Calu3 (cell line): Measurements from ENCODE around the gene TMEM267. TPM values are rescaled to one million over a fixed set of nuclear protein-coding genes. Genes with fewer than 3 reads are reported as not detected.

Source experiments
- BruUV-seq: library from RNA; stranded (reverse); fragments of 400-500 nt; replicated peaks from 2 replicates; lab custom pipeline; 2021; lab: Mats Ljungman, UMichigan
- CTCF ChIA-PET: fragments of 300-600 bp; sonication (Branson Sonifier 250); formaldehyde crosslinking; loops from one replicate; lab custom pipeline; 2022; ENCODE audit warnings: antibody characterized with exemption; lab: Charles Lee
- DNase-seq: peaks from one replicate; pipeline ENCODE4 v3.0.0; 2022
- H3K27ac Mint-ChIP-seq: one replicate; pipeline ENCODE4 v1.8.0; 2022; ENCODE audit warnings: mixed read lengths; ENCODE audit not compliant: unreplicated experiment
- H3K27me3 Mint-ChIP-seq: one replicate; pipeline ENCODE4 v1.8.0; 2022; ENCODE audit warnings: mixed read lengths; ENCODE audit not compliant: unreplicated experiment
- H3K36me3 Mint-ChIP-seq: one replicate; pipeline ENCODE4 v1.8.0; 2022; ENCODE audit warnings: mild to moderate bottlenecking, moderate library complexity, mixed read lengths; ENCODE audit not compliant: insufficient read depth, unreplicated experiment
- H3K4me1 Mint-ChIP-seq: one replicate; pipeline ENCODE4 v1.8.0; 2022; ENCODE audit warnings: mild to moderate bottlenecking, low read depth, mixed read lengths; ENCODE audit not compliant: unreplicated experiment
- H3K4me3 Mint-ChIP-seq: one replicate; pipeline ENCODE4 v1.8.0; 2022; ENCODE audit warnings: mild to moderate bottlenecking, low read depth, moderate library complexity, mixed read lengths; ENCODE audit not compliant: unreplicated experiment
- H3K9me3 Mint-ChIP-seq: one replicate; pipeline ENCODE4 v1.8.0; 2022; ENCODE audit warnings: low read depth, mixed read lengths; ENCODE audit not compliant: unreplicated experiment
- CTCF ChIP-seq: fragments of 200-600 bp; IDR thresholded peaks from one replicate; pipeline ENCODE4 v1.8.0; 2022; ENCODE audit warnings: antibody characterized with exemption; ENCODE audit not compliant: unreplicated experiment
- intact Hi-C: fragments of 100-400 bp; cut with micrococcal nuclease; formaldehyde crosslinking; loops from one replicate; pipeline ENCODE4 v1.10.0; 2022; ENCODE audit not compliant: unreplicated experiment
- total RNA-seq: library from RNA; stranded (reverse); gene quantifications from 2 replicates; pipeline ENCODE4 v1.2.3, GENCODE V29; 2022

Gene TMEM267
- total RNA-seq, 1 experiment from 2014 or later = 23.4 TPM

GRCh38 chr5:43418561-43418960, 65.1 kb downstream of the TMEM267 start:
- Mint-ChIP-seq H3K4me1 (peaks cover 42% of the 10 kb centered on the region), H3K36me3 (peaks cover 10% of the 10 kb centered on the region), H3K4me3 (no peak overlapping the region), H3K27ac (no peak overlapping the region), H3K9me3 (no peaks in the 10 kb centered on the region), H3K27me3 (no peaks in the 10 kb centered on the region)
- no peak for DNase-seq
- TF ChIP-seq CTCF = no peak
- intact Hi-C loops = no loop called here
- CTCF ChIA-PET = no interaction called here
- BruUV-seq = no TSS peak

DNA sequence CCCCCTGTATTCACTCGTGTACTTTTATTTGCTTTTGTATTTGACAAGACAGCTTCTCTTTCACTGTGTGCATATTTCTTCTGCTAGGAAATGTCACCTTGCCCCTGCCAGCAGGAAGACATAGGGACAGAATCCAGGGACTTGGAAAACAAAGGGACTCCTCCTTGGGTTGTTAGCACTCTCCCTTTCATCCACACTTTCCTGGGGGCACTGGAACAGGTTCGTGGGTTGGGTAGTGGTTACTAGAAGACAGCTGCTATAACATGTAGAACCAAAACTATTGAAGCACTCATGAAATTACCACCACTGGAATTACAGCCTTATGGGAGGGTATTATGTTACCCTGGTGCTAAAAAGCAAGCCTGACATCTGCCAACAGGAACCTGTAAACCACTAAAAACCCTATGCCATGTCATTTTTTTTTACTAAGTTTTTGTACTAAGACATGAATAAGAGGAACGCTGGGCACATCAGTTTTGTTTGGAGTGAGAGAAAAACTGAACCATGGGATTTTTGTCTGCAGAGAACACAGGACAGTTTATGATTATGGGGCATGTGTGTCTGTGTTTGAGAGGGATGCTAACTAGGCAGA, 66.8 kb downstream of the TMEM267 start:
- TF ChIP-seq CTCF = no peak
- CTCF ChIA-PET = interaction anchor here (1.1 to 1.3 kb wide), 2 partner anchors 27 to 103 kb away, joined by 4 read pairs; partner anchors contain the start of gene HMGCS1
- Mint-ChIP-seq H3K27ac (no peak overlapping the region), H3K9me3 (no peaks in the 10 kb centered on the region), H3K4me3 (no peak overlapping the region), H3K36me3 (peaks cover 5% of the 10 kb centered on the region), H3K27me3 (no peaks in the 10 kb centered on the region), H3K4me1 (peaks cover 39% of the 10 kb centered on the region)
- no TSS peak for BruUV-seq
- intact Hi-C loops = no loop called here
- no peak for DNase-seq

- Mint-ChIP-seq H3K4me1 (peaks cover 40% of the 10 kb centered on the region), H3K36me3 (peaks cover 5% of the 10 kb centered on the region), H3K9me3 (no peaks in the 10 kb centered on the region), H3K27ac (no peak overlapping the region), H3K4me3 (no peak overlapping the region), H3K27me3 (no peaks in the 10 kb centered on the region)
- no TSS peak for BruUV-seq
- CTCF ChIA-PET = interaction anchor here (0.6 to 1.3 kb wide), 4 partner anchors 26 to 208 kb away, joined by 3 to 4 read pairs (median 4); partner anchors contain the start of genes HMGCS1 and TMEM267
- DNase-seq = no peak
- no peak for TF ChIP-seq CTCF
- intact Hi-C loops = no loop called here
Observed at GRCh38 chr5:43415935-43416802, 67.5 kb downstream of the TMEM267 start.

DNA sequence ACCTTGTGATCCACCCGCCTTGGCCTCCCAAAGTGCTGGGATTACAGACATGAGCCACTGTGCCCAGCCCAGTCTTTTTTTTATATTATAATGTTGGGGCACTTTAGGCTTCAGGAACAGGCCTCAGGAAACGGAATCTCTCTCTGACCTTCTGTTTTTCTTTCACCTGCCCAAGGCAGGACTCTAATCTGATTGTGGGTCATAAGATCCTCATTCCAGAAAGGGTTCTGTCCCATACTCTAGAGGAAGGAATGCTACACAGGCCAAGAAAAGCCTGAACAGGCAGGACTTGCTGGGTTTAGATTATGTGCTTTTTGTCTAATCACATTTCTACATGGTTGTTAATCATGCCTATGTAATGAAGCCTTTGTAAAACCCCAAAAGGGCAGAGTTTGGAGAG, 69.7 kb downstream of the TMEM267 start:
- CTCF ChIA-PET = no interaction called here
- H3K4me3 Mint-ChIP-seq = no peak overlapping the region
- H3K27me3 Mint-ChIP-seq = no peaks in the 10 kb centered on the region
- intact Hi-C loops = no loop called here
- DNase-seq = no peak
- no peaks in the 10 kb centered on the region for H3K9me3 Mint-ChIP-seq
- peaks cover 7% of the 10 kb centered on the region for H3K36me3 Mint-ChIP-seq
- BruUV-seq = no TSS peak
- no peak overlapping the region for H3K27ac Mint-ChIP-seq
- TF ChIP-seq CTCF = no peak
- peaks cover 46% of the 10 kb centered on the region for H3K4me1 Mint-ChIP-seq
